T-helper 9 cell (primary cell): ENCODE data around the gene HSD11B1.
"Not testable (repeated sequence)": the region's sequence is repeated elsewhere in the genome, so short reads cannot be mapped to it uniquely, and the experiment has no call there.

Experiments
- DNase-seq: peaks from one replicate; pipeline ENCODE4 v3.0.0-alpha.2; 2020

Gene HSD11B1

DNA sequence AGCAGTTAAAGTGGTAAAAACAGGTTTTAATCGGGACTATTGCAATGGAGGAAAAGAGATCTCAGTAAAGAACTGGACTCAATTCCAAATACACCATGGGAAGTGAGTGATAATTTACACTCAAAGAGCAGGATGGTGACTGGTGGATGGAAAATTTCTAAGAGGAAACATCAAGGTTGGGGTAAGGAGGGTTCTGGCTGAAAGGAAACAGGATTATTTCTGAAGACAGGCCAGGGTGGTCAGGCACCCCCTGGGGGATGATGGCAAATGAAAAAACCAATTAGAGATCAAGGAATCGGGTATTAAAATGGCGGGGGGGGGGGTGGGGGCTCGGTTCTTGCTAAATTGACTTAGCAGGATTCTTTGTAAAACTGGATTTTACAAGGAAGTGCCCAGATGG, 12.3 kb upstream of the HSD11B1 start:
- DNase-seq, result no peak

GRCh38 chr1:209692745-209693504, 11.7 kb upstream of the HSD11B1 start:
- peak; percentile 66 for DNase-seq

DNA sequence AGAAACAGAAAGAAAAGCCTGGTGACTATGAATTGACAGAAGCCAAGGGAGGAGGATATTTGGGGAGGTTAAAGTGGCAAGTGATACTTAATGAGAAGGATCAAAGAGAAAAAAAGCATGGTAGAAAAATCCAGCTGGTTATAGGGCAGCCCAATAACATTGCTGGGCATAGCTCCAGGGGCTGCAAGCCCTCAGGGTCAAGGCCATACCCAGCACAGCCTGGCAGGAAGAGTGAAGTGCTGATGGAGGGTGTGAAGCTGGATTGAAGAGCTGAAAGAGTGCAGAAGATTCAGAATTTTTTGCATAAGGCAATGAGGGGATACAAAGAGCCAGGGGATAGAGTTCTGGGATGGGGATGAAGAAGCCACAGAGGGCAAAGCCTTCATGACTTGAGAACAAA, 8.0 kb upstream of the HSD11B1 start:
- no peak for DNase-seq

GRCh38 chr1:209697126-209697525, 7.5 kb upstream of the HSD11B1 start:
- no peak for DNase-seq

DNA sequence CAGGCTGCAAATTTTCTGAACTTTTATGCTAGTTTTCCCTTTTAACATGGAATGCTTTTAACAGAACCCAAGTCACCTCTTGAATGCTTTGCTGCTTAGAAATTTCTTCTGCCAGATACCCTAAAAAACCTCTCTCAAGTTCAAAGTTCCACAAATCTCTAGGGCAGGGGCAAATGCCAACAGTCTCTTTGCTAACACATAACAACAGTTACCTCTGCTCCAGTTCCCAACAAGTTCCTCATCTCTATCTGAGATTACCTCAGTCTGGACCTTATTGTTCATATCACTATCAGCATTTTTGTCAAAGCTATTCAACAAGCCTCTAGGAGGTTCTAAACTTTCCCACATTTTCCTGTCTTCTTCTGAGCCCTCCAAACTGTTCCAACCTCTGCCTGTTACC, 4.0 kb upstream of the HSD11B1 start:
- DNase-seq, result not testable (repeated sequence)

DNA sequence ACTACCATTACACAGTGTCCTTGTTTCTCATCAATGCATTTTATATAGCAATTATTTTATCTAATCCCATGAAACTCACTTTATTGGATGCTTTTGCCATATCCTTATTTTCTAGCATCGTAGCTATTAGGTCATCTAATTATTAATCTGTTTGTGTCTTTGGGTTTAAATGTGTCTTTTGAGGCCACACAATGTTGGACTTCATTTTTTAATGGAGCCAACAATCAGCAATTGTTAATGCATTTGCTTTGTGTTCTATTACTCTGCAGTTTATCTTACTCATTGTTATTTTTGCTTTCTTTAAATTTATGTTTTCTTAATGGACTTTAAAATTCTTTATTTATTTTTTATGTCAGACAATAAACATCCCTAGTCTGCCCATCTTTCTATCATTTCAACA, 1.8 kb upstream of the HSD11B1 start:
- DNase-seq, result no peak

DNA sequence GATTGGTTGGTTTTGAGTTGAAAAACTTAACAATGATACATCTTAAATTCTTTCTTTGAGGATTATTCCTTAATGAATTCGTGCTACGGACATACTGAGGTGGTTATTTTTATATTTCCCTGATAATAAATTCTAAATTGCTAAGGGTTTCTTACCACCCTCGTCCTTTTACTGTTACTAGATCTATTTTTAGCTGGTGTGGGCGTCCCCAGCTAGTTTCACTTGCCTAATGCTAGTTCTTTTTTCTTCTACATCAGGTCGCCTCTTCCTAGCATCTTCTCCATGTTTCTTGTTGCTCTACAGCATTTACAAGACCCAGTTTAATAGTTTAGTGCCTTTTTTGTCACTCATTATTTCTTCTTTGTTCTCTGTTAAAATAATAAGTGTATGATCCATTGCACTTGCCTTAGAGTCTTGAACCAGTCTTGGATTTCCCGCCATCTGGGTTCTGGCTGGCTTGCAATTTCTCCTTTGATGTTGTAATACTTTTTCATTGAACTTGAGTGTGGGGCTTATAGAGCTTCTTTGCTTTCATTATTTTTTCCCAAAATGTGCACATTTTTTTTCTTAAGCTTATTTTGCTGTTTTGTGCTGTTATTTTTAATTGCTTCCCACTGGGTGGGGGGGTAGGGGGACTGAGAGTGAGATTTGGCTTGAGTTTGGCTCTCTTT, 677 bp upstream of the HSD11B1 start:
- DNase-seq, result no peak

GRCh38 chr1:209705033-209705598, 470 bp downstream of the HSD11B1 start:
- DNase-seq, result no peak

DNA sequence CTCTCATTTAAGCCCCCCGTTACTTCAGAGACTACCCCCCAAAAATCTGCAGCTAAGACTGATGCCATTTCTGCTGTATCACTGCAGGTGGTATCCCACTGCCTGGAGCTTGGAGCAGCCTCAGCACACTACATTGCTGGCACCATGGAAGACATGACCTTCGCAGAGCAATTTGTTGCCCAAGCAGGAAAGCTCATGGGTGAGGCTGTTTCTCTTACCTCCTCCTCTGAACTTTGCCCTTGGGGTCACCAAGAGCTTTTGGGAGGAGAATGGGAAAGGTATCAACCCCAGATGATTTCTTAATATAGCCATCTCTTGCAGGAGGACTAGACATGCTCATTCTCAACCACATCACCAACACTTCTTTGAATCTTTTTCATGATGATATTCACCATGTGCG, 2.0 kb downstream of the HSD11B1 start:
- no peak for DNase-seq

DNA sequence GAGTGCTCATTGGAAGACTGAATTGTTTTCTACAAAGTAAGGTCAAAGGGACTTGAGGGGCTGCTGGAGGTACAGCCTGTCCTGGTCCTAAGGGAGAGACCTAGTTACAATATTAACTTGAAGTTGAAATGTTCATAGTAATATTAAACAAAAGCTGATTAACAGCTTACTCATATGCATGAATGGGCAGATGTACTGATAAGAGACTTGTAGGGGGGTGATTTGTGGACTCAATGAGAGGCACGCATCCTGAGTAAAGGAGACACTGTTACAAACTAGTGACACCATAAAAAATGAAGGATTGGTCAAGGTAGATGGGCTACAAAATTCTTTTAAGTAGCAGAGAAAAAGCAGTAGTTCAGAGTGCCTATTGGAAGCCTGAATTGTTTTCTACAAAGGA, 2.7 kb downstream of the HSD11B1 start:
- DNase-seq, result no peak

DNA sequence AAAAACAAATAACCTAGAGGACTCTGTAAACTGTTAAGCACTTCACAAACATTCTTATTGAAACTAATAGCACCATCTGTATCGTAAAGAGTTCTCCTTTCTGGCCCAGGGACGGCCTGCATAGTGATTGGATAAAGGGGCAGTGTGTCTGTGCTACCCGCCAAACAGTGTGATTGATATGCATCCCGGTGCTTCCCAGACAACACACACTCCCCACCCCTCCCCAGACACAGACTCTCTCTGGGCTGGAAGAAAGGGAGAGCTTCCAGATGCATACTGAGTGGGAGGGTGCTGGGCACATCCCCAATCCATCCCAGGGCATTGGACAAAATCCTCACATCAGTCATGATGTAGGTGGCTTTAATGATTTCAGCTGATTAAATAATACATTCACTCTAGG, 3.7 kb downstream of the HSD11B1 start:
- DNase-seq, result no peak

DNA sequence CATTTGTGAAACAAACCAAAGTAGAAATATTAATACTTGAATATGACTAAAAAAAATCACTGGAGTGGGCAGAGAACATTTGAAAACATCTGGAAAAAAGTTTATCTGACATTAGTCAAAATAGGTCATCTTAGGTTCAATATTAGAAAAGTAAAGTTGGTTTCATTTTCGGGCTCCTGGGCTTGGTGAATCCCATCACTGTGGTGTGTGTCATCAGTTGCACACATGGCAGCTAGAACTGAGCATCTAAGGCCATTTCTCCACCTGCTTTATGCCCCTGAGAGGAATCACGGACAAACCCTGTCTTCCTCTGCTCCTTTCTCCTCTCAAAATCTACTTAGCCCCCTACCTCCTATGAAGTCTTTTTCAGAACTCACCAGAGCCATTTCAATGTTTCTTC, 5.4 kb downstream of the HSD11B1 start:
- no peak for DNase-seq

- DNase-seq, result no peak
Measured at GRCh38 chr1:209710847-209711246, 6.2 kb downstream of the HSD11B1 start.

DNA sequence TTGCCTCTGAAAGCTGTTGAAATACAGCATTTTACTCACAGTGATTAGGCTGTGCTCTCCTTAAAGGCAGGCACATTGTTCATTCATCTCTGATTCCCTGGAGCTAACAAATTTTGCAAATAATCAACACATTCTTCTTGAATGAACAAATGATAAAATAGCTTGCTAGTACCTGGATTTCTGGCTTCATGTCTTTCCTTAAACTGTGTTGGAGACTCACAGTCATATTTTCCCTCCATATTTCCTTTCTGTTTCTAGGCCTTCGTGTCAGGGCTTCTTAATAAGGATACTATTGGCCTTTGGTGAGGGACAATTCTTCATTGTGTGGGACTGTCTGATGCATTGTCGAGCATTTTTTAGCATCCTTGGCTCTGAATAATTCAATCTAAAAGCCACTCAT, 9.7 kb downstream of the HSD11B1 start:
- DNase-seq, result no peak

DNA sequence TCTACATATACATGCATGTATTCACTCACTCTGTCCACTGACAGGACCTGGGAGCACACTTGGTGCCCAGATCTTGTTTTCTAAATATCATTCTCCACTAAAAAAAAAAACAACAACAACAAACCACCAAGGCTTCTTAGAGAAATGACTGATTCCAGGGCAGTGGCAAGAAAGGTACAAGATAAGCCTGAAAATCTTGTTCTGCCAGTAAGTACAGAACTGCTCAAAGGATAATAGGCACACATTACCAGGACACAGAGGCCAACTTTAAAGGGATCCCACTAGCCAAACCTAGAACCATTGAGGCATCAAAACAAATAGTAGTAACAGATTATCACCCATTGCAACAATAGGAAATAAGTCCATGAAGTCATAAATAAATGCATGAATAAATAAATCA, 10.7 kb downstream of the HSD11B1 start:
- no peak for DNase-seq

GRCh38 chr1:209717818-209718217, 13.2 kb downstream of the HSD11B1 start:
- no peak for DNase-seq

DNA sequence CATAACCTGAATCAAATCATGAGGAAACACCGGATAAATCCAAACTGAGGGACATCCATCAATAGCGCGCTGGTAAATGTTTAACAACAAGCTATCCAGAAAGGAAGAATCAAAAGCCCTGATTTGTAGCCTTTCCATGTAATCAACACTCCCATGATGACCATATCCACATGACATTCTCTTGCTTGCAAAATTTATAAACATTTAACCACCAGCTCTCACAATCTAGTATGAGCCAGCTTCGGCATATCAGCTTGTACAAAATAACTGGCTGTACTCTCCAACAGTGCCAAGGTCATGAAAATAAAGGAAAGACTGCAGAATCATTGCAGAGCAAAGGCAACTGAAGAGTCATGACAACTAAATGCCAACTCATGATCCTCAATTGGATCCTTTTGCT, 15.7 kb downstream of the HSD11B1 start:
- no peak for DNase-seq

DNA sequence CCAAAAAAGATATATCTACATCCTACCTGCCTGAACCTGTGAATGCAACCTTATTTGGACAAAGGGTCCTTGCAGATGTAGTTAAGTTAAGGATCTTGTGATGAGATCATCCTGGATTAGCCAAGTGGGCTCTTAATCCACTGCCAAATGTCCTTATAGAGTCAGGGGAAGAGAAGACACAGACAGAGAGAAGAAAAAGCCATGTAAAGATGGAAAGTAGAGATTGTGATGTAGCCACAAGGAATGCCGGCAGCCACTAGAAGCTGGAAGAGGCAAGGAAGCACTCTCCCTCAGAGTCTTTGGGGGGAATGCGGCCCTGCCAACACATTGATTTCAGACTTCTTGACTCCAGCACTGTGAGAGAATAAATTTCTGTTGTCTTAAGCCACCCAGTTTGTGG, 16.2 kb downstream of the HSD11B1 start:
- DNase-seq, result no peak

DNA sequence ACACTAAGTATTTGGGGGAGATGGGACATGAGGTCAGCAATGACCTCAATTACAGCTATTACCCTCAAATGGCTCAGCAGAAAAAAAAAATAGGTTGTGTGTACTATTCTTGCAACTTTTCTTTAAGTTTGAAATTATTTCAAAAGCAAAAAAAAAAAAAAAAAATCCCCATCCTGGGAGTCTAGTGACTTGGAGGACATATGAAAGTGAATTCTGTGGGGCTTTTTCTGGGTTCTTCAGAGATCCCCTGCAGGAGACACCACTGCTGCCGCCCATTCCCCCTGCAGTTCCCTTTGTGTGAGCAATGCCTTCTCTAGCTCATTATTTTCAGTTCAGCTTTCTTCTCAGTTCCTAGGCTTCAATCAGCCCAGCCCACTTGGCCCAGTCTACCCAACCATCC, 16.7 kb downstream of the HSD11B1 start:
- no peak for DNase-seq

DNA sequence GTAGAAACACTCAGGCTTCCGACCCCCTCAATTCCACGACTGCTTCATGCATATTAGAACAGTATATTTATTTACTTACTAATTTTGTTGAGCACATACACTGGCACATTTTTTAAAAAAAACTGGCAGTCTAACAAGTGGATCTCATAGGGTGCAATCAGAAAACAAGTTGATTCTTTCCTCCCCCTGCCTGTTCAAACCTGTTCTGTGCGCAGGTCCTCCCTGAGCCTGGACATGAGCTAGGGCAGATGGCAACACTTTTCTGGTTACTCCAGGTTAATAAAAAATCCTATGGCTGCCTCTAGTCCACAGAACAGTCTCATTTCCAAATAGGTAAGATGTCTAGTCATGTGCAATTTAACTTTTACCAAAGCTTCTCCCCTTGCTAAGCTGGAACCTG, 18.6 kb downstream of the HSD11B1 start:
- DNase-seq, result no peak

GRCh38 chr1:209723756-209724693, 19.4 kb downstream of the HSD11B1 start:
- no peak for DNase-seq

- no peak for DNase-seq
Measured at GRCh38 chr1:209727286-209727685, 22.6 kb downstream of the HSD11B1 start.

DNA sequence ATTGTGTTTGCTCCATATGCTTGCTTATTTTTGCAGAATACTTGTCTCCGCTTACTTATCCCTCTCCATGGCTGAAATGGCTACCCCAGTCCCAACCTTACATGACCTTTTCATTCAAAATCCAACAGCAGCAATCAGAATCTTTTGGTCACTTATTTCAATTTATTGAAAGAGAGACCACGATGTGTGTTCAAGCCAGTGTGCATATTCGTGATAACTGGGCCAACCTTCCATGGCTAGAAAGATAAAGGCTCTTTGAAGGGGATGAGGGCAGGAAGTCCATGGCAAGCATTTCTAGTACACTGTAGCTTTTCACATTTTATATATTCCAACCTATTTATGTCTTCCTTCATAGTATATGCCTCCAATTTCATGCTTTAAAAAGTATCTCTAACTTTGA, 23.1 kb downstream of the HSD11B1 start:
- DNase-seq, result no peak
